Endodermal cell (in vitro differentiated cells): ENCODE measurements around the gene GLIS1. TPM values are rescaled to one million over a fixed set of nuclear protein-coding genes. Genes with fewer than 3 reads are reported as not detected.

Source experiments
- DNase-seq: peaks from one replicate; pipeline ENCODE4 v3.0.0-alpha.2; 2017
- H3K27ac ChIP-seq: 2 replicates; pipeline ENCODE4 v1.5.1; 2013; ENCODE audit warnings: mild to moderate bottlenecking, low read depth, low read length, moderate library complexity
- H3K27me3 ChIP-seq: 2 replicates; pipeline ENCODE4 v1.6.1; 2013; ENCODE audit warnings: mild to moderate bottlenecking, low read length, moderate library complexity; ENCODE audit not compliant: insufficient read depth, control insufficient read depth, poor library complexity, severe bottlenecking
- H3K36me3 ChIP-seq: 2 replicates; pipeline ENCODE4 v1.7.0; 2013; ENCODE audit warnings: mild to moderate bottlenecking, low read length, moderate library complexity; ENCODE audit not compliant: control insufficient read depth, insufficient read depth
- H3K4me1 ChIP-seq: one replicate; pipeline ENCODE4 v1.7.0; 2013; ENCODE audit warnings: low read length; ENCODE audit not compliant: control insufficient read depth, insufficient read depth
- H3K4me3 ChIP-seq: 2 replicates; pipeline ENCODE4 v1.5.1; 2013; ENCODE audit warnings: mild to moderate bottlenecking, low read length, moderate library complexity
- H3K9ac ChIP-seq: 2 replicates; pipeline ENCODE4 v1.6.1; 2013; ENCODE audit warnings: mild to moderate bottlenecking, low read length, moderate library complexity; ENCODE audit not compliant: poor library complexity, severe bottlenecking; ENCODE audit errors: extremely low read depth
- H3K9me3 ChIP-seq: 2 replicates; pipeline ENCODE4 v1.6.1; 2013; ENCODE audit warnings: mild to moderate bottlenecking, low read length, moderate library complexity; ENCODE audit not compliant: control insufficient read depth
- H3K27ac Mint-ChIP-seq: 2 replicates; pipeline ENCODE4 v1.8.0; 2020; ENCODE audit warnings: mixed read lengths
- H3K27me3 Mint-ChIP-seq: 2 replicates; pipeline ENCODE4 v1.8.0; 2021; ENCODE audit warnings: mild to moderate bottlenecking, mixed read lengths; ENCODE audit not compliant: insufficient read depth
- H3K36me3 Mint-ChIP-seq: 2 replicates; pipeline ENCODE4 v1.8.0; 2020; ENCODE audit warnings: low read depth, mixed read lengths
- H3K4me1 Mint-ChIP-seq: 2 replicates; pipeline ENCODE4 v1.8.0; 2020; ENCODE audit warnings: mixed read lengths
- H3K4me3 Mint-ChIP-seq: 2 replicates; pipeline ENCODE4 v1.8.0; 2020; ENCODE audit warnings: mild to moderate bottlenecking, moderate library complexity, mixed read lengths
- H3K9me3 Mint-ChIP-seq: 2 replicates; pipeline ENCODE4 v1.8.0; 2020; ENCODE audit warnings: mild to moderate bottlenecking, mixed read lengths
- CTCF ChIP-seq: fragments of 200-600 bp; sonication (generic); conservative IDR thresholded peaks from 2 replicates; pipeline ENCODE4 v1.5.0; 2021; ENCODE audit warnings: antibody characterized with exemption, mild to moderate bottlenecking
- WGBS, 2 experiments: methylation state at CpG; one replicate each; pipeline versions ENCODE4 v1.1.5 to v1.1.7; 2013; ENCODE audit warnings: missing lambda C conversion rate in 2 of 2, mixed read lengths in 1 of 2; ENCODE audit not compliant: insufficient coverage in 1 of 2, insufficient read length in 1 of 2; 5-methylcytosine and 5-hydroxymethylcytosine counted together
- total RNA-seq, 2 donors: library from RNA; stranded (reverse); fragmentation: NEBNext Ultra II Directional in 1 of 2; extraction: Animal tissue kit (Norgen Biotek cat#: 25700) in 1 of 2; gene quantifications; 2 replicates in 1 of 2; 3 replicates in 1 of 2; pipeline ENCODE4 v1.2.1, GENCODE V29; 2021

GLIS1 gene
- total RNA-seq, 2 donors from 2014 or later: 2.1 to 3.9 TPM

- Histone ChIP-seq H3K4me1 (no peaks in the 10 kb centered on the region), H3K9ac (no peak overlapping the region), H3K27ac (no peak overlapping the region), H3K4me3 (no peak overlapping the region), H3K9me3 (no peaks in the 10 kb centered on the region), H3K36me3 (no peaks in the 10 kb centered on the region), H3K27me3 (no peaks in the 10 kb centered on the region)
- Mint-ChIP-seq H3K36me3 (no peaks in the 10 kb centered on the region), H3K27me3 (no peaks in the 10 kb centered on the region), H3K4me3 (no peak overlapping the region), H3K4me1 (no peaks in the 10 kb centered on the region), H3K27ac (no peak overlapping the region), H3K9me3 (peaks cover 1% of the 10 kb centered on the region)
- 95 to 97% methylated on average over 6 to 7 of the region's 7 CpGs for whole genome bisulfite sequencing, 2 experiments
- DNase-seq: peak; percentile 28
- TF ChIP-seq CTCF: no peak
Observed at GRCh38 chr1:53617382-53617781, 121.6 kb downstream of the GLIS1 start.

- Histone ChIP-seq H3K36me3 (no peaks in the 10 kb centered on the region), H3K27ac (no peak overlapping the region), H3K4me1 (no peaks in the 10 kb centered on the region), H3K9me3 (no peaks in the 10 kb centered on the region), H3K4me3 (no peak overlapping the region), H3K9ac (no peak overlapping the region), H3K27me3 (no peaks in the 10 kb centered on the region)
- H3K27ac Mint-ChIP-seq: no peak overlapping the region
- no peak overlapping the region for H3K4me3 Mint-ChIP-seq
- peak; percentile 64 for TF ChIP-seq CTCF
- H3K36me3 Mint-ChIP-seq: peaks cover under 1% of the 10 kb centered on the region
- DNase-seq: peak; percentile 77
- H3K4me1 Mint-ChIP-seq: no peaks in the 10 kb centered on the region
- 91% methylated on average over 2 of the region's 2 CpGs; no CpG with 5 or more reads in 1 of the 2 experiments for WGBS, 2 experiments
- H3K9me3 Mint-ChIP-seq: peaks cover 5% of the 10 kb centered on the region
- peaks cover 2% of the 10 kb centered on the region for H3K27me3 Mint-ChIP-seq
Observed at GRCh38 chr1:53616927-53617326, 122.0 kb downstream of the GLIS1 start.

- H3K4me1 Mint-ChIP-seq: no peaks in the 10 kb centered on the region
- no peaks in the 10 kb centered on the region for H3K36me3 ChIP-seq
- peaks cover 4% of the 10 kb centered on the region for H3K36me3 Mint-ChIP-seq
- peaks cover 9% of the 10 kb centered on the region for H3K9me3 Mint-ChIP-seq
- H3K4me3 ChIP-seq: no peak overlapping the region
- WGBS, 2 experiments: 86 to 100% methylated on average over 3 to 5 of the region's 5 CpGs
- no peak overlapping the region for H3K4me3 Mint-ChIP-seq
- H3K9ac ChIP-seq: no peak overlapping the region
- H3K27me3 ChIP-seq: no peaks in the 10 kb centered on the region
- H3K27me3 Mint-ChIP-seq: peaks cover 2% of the 10 kb centered on the region
- DNase-seq: no peak
- TF ChIP-seq CTCF: no peak
- peaks cover 1% of the 10 kb centered on the region for H3K9me3 ChIP-seq
- H3K27ac ChIP-seq: no peak overlapping the region
- no peaks in the 10 kb centered on the region for H3K4me1 ChIP-seq
- no peak overlapping the region for H3K27ac Mint-ChIP-seq
Observed at GRCh38 chr1:53616511-53616910, 122.5 kb downstream of the GLIS1 start.
